GM18519 (cell line): ENCODE measurements around the gene SPINK4.

ENCODE experiments used
- ATAC-seq: cut with Tn5 transposase; IDR thresholded peaks from one replicate; pipeline ENCODE4 v1.9.1; 2021; ENCODE audit warnings: mild to moderate bottlenecking, moderate library complexity; ENCODE audit not compliant: unreplicated experiment, low FRiP score

The SPINK4 gene

GRCh38 chr9:33228606-33229005 is 11.4 kb upstream of the SPINK4 start:
- no peak for ATAC-seq

DNA sequence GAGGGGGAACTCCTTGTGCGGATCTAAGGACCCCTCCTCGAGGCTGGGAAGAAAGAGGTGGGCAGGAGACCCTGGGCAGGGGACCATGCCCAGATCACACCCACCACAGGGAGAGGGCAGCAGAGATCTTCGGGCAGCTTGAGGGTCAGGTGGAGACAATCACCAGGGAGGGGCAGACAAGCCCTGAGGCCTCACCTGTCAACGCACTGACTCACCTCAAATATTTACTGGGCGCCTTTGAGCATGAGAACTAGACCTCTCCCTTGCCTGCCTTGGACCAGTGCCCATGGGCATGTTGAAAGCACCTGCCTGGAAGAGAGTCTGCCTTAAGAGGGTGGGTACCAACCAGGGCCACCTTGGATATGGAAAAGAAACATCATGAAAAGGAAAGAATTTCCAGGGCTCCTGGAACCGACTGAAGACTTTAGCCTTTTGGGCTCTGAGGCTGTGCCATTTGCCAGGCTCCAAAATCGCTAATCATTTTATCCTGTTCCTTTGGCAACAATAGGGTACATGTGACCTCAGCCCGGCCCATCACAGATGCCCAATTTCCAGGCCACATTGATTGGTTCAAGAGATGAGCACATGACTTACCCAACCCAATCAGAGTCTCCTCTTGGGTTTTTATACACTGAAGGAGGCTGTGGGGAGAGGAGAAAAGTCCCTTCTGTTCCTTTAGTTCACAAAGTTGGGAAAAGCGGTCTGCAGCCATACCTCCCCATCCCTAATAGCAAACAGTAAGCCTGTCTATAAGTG is 10.4 kb upstream of the SPINK4 start:
- no peak for ATAC-seq

- ATAC-seq, result no peak
Measured at GRCh38 chr9:33230756-33231622, 9.0 kb upstream of the SPINK4 start.

DNA sequence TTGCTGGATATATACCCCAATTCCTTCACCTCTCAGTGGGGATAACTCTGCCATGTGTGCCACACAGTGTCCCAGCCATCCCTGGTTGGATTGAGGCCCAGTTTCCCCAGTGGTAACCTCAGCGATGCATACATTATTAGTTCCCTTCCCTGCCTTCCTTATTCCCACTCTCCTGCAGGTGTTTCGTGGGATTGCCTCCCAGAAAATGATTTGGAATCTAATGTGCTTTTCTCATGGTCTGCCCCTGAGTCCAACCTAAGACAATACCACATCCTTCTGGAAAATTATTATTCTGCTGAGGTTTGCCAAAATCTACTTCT is 8.4 kb upstream of the SPINK4 start:
- ATAC-seq, result no peak

GRCh38 chr9:33232815-33233214 is 7.2 kb upstream of the SPINK4 start:
- no peak for ATAC-seq

GRCh38 chr9:33233626-33234342 is 6.2 kb upstream of the SPINK4 start:
- no peak for ATAC-seq

DNA sequence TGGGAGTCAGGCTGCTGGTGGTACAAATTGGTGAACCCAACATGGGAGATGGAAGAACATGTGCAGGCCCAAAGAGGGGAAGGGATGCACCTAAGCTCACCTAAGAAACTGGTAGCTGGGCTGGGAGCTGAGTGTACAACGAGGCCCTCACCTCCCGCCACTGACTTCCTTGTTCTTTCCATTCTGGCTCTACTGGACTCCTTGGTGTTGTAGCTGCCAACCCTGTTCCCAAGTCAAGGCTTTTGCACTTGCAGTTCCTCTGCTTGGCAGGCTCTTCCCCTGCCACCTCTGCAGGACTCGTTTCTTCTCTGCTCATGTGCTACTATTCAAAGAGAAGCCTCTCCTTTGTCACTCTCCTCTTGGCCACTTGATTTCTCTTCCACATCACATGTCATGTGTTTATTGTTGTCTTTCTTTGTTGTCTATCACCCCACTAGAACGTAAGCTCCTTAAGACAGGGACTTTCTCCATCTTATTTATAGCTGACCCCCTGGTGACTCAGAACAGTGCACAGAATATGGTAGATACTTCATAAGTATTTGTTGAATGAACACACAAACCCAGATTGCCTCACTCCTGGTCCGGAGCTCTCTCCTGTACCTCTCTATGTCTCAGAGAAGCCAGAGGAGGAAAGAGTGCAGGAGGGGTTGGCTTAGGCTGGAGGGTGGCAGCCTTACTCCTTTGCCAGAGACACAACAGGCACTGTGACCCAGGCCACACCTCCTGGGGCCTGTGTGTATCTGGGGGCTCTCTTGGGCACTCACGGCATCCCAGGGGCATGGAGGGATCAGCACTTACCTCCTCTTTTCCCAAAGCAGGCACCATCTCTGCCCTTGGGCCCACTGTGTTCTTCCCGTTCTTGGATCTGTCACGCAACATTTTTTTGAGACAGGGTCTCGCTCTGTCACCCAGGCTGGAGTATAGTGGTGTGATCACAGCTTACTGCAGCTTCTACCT is 5.2 kb upstream of the SPINK4 start:
- ATAC-seq, result no peak

GRCh38 chr9:33236571-33236970 is 3.4 kb upstream of the SPINK4 start:
- ATAC-seq, result no peak

DNA sequence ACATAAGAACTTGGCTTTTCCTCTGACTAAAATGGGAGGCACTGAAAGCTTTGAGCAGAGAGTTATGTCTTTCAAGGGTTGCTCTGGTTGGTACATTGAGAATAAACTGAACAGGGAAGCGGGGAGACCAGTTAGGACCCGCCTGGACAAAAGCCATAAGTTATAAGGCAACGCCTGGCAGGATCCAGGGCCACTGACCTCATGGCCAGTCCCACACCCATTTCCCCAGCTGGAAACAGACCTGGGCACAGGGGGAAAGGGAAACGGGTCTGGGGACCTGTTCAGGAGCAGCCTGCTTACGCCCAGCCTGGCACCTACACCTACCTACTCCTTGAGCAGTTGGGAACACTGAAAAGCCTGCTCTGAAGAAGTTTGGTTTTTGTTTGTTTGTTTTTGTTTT is 1.3 kb downstream of the SPINK4 start:
- no peak for ATAC-seq

DNA sequence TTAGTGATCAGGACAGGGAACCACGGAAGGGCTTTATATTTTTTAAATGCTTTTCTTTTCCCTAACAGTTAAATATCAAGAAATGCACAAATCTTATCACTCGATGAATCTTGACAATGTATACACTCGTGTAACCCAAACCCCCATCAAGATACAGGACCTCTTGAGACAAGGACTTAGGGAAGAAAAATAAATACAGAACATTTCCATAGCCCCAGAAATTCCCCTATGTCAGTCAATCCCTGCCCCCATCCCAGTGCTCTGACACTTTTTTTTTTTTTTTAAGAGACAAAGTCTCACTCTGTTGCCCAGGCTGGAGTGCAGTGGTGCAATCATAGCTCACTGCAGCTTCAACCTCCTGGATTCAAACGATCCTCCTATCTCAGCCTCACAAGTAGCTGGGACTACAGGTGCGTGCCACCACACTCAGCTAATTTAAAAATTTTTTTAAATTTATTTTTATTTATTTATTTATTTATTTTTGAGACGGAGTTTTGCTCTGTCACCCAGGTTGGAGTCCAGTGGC is 2.7 kb downstream of the SPINK4 start:
- no peak for ATAC-seq

DNA sequence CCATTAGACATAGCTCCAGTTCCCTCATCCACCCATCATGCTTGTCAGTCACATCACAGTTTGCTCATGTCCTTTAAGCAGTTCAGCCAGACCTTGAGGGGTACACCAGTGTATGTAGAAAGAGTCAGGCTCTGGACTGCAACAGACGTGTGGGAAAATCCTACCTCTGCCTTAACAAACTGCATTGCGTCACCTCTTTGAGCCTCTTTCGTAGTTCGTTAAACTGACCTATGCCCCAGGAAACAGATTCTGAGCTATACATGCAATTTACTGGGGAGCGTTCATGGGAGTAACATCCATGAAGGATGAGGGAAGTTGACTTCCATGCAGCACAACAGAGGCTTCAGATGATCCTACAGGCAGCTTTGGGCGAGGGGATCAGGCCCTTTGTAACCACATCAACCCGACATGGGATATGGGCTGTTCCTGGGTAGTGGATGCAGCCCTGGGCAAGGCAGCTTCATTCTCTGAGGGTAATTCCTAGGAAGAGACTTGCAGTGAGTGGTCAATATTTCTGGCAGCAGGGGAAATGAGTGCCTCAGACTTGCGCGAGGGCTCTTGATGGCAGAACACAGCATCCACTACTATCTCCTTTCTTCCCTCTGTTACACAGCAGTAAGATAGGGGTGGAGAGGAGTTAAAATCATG is 4.3 kb downstream of the SPINK4 start:
- ATAC-seq, result no peak

DNA sequence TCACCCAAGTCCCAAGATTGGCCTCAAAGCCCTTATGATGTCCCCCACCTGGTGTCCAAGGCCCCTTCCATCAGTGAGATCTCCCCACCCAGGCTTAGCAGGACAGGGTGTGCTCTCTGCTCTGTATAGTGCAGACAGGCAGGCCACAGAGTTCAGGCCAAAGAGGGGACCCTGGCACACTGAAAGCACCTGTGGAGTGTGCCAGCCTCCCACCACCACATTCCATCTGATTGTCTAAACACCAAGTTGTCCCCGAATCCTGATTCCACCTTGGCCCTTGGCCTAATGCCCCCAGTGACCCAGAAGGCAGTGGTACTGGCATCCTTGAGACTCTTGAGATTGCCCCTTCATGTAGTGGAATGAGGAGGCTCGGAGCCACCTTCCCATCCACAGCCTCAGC is 5.4 kb downstream of the SPINK4 start:
- ATAC-seq, result no peak

DNA sequence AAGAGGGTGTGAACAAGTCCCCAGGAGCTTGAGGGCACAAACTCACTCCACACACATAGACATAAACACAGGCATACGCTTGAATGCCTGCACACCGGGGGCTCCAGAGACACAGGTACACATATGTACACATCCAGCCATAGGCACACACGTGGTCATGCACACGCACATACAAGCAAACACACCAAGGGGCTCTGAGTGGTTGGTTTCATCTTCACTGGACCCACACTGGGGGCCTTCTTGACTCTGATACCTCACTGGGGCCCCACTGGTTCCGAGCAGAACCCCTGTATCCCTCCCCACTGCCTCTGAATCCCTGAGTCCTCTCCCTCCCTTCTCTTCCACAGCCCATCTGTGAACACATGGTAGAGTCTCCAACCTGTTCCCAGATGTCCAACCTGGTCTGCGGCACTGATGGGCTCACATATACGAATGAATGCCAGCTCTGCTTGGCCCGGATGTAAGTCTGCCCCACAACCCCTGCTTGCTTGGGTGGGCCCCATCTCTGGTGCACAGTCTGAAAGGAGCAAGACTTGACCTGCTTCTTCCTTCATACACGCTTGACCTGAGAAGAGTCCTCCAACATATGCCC is 6.4 kb downstream of the SPINK4 start:
- ATAC-seq, result no peak

DNA sequence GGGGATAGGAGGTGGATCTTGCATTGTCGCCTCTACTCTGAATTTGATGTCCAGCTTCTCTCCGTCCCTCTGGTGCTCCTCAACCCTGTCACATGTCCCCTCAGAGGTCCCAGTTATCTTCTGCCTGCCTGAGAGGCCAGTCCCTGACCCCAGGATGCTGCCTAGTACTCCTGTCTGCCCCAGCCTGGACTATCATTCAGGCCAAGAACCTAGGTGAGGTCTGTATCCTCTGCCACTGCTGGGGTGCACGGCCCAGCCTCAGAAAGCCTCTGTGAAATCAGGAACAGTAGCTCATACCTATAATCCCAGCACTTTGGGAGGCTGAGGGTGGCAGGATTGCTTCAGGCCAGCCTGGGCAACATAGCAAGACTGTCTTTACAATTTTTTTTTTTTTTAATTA is 8.6 kb downstream of the SPINK4 start:
- no peak for ATAC-seq

DNA sequence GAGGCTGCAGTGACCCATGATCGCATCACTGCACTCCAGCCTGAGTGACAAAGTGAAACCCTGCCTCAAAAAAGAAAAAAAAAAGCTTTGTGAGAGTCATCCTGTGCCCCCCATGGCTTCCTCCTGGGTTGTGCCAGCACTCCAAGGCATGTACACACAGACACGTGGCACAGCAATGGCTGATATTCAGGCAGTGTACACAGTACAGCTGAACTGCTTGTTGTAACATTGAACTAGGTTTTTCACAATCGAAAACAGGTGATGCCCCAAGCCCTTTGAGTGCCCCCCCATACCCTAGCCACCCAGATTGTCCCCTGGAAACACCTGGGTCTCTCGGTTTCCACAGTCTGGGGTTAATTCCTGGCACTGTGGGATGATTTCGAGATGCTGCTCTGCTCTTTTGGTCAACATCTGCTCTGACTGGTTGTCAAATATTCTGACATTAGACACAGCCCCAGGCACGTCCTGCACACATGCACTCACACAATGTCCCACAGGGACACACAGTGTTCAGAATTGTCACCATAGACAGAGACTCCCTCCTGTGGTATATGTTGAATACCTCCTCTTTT is 9.2 kb downstream of the SPINK4 start:
- ATAC-seq, result no peak

DNA sequence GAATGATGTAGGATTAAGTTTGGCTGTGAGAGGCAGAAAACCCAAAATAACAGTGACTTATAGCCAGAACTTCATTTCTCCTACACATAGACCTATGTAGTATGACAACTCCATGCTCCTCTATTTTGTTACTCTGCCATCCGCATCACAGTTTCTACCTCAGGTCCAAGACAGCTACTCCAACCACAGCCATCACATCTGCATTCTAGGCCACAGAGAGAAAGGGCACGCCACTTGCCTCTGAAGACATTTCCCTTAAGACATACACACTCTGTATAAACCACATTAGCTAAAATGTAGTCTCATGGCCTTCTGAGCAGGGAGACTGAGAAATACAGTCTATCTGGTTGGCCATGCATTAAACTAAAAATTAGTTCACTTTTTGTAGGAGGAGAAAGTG is 10.0 kb downstream of the SPINK4 start:
- ATAC-seq, result no peak

DNA sequence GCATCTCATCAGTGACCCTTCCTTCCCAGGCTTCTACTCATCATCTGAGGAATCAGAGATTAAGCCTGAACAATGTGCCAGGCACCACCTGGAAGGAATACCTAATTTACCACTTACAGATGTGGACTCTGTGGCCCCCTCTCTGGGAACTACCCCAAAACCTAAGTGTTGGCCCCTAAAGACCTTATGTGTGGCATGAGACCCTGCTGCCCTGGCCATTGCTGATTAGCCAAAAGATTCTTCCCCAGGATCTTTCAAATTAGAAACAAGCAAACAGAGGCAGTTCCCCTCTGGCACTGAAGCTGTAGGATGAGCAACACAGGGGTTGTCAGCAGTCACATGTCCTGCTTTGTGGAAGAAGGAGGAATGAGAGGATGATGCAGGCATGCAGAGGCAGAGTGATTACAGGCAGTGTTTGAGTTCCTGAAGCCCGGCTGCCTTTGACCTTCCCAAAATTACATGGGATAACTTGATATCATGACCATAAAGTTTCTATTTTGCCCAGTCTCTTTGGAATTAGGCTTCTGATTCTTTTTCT is 10.6 kb downstream of the SPINK4 start:
- no peak for ATAC-seq

- ATAC-seq, result no peak
Measured at GRCh38 chr9:33254211-33254610, 14.2 kb downstream of the SPINK4 start.

DNA sequence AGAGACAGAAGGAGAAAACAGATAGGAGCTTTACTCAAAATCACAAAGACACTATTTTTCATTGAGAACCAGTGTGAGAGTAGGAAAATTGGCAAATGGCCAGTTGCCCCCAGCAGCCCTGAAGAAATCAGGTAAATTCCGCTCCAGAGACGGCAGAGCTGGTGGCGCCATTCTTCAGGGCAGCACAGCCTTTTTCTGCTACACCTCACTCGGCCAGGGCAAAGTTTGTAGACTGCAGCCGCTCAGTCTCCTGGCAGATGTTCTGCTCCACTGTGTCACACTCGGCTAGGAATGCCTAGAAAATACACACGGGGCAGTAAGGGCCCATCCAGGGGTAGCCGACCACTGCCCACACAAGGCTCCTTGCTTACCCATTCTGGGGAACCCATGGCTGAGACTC is 15.0 kb downstream of the SPINK4 start:
- ATAC-seq, result no peak
